Testis (tissue), 3 donors: ENCODE results near the gene NIPAL4. TPM values are rescaled to one million over a fixed set of nuclear protein-coding genes. Genes with fewer than 3 reads are reported as not detected.
"Not testable (repeated sequence)": the region's sequence is repeated elsewhere in the genome, so short reads cannot be mapped to it uniquely, and the experiment has no call there.

Experiments used
- DNase-seq: peaks from one replicate; pipeline ENCODE4 v3.0.0-alpha.2; 2019
- H3K27ac ChIP-seq, 2 donors: fragments of 200-600 bp; sonication (generic); one replicate each; pipeline ENCODE4 v1.5.1; 2019
- H3K27me3 ChIP-seq: fragments of 200-600 bp; sonication (generic); one replicate; pipeline ENCODE4 v1.5.1; 2019
- H3K36me3 ChIP-seq: fragments of 200-600 bp; sonication (generic); one replicate; pipeline ENCODE4 v1.5.1; 2017; ENCODE audit warnings: low read depth; ENCODE audit errors: missing control alignments
- H3K4me1 ChIP-seq: fragments of 200-600 bp; sonication (generic); one replicate; pipeline ENCODE4 v1.5.1; 2019
- H3K4me3 ChIP-seq, 2 donors: fragments of 200-600 bp; sonication (generic); one replicate each; pipeline ENCODE4 v1.5.1; 2017 to 2019
- H3K9me3 ChIP-seq: fragments of 200-600 bp; sonication (generic); one replicate; pipeline ENCODE4 v1.5.1; 2017
- CTCF ChIP-seq, 3 experiments: fragments of 450-650 bp in 2 of 3; fragments of 200-600 bp in 1 of 3; sonication (generic) in 1 of 3; IDR thresholded peaks; one replicate each; pipeline ENCODE4 v1.5.1; 2016 to 2019; ENCODE audit warnings: antibody characterized with exemption in 3 of 3, mild to moderate bottlenecking in 2 of 3, moderate library complexity in 1 of 3
- POLR2A ChIP-seq: fragments of 450-650 bp; IDR thresholded peaks from one replicate; pipeline ENCODE4 v1.6.1; 2017; ENCODE audit warnings: antibody characterized with exemption, mild to moderate bottlenecking, moderate library complexity
- WGBS, 2 donors: methylation state at CpG; one replicate each; pipeline ENCODE4 v1.1.5; 2018; 5-methylcytosine and 5-hydroxymethylcytosine counted together
- intact Hi-C: fragments of 100-400 bp; cut with DNase I; formaldehyde crosslinking; loops from one replicate; pipeline ENCODE4 v1.15.1; 2023; ENCODE audit warnings: low total_unique reads
- polyA plus RNA-seq: library from polyadenylated mRNA; stranded (reverse); fragments of 350-450 nt; fragmentation: Illumina TruSeq; extraction: RNeasy Lipid Tissue Mini Kit (QIAGEN cat#74804); gene quantifications from one replicate; pipeline ENCODE4 v1.2.3, GENCODE V29; 2014; ENCODE audit warnings: low read depth, low replicate concordance; ENCODE audit not compliant: insufficient read depth
- total RNA-seq, 2 donors: library from RNA; depleted of rRNA; stranded (reverse); fragments of >200 nt; gene quantifications; one replicate each; pipeline ENCODE4 v1.2.3, GENCODE V29; 2016

NIPAL4 gene
- total and polyA plus RNA-seq, 3 donors from 2014 or later, result 0.08 to 0.18 TPM; not detected in 1

DNA sequence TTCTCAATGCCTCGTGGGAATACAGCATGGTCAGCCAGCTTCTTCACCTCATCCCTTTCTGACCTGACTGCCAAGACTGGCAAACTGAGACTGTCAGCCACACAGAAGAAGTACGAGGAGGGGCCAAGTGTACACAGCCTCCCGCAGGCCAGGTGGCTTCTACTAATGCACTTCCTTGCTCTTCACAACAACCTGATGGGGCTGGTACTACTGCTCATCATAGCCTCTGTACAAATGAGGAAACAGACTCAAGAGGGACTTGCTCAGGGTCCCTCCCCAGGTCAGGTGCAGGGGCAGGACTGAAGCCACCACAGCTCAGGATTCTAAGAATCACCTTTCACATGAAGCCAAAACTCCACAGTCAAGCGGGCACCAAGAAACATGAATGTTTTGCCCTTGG lies 21.3 kb downstream of the NIPAL4 start:
- Histone ChIP-seq H3K9me3 (no peaks in the 10 kb centered on the region), H3K36me3 (no peaks in the 10 kb centered on the region), H3K27ac (no peak overlapping the region), H3K27me3 (no peaks in the 10 kb centered on the region), H3K4me1 (no peaks in the 10 kb centered on the region), H3K4me3 (no peak overlapping the region)
- WGBS, 2 donors, result 85 to 91% methylated on average over 4 of the region's 4 CpGs
- intact Hi-C loops, result no loop called here
- DNase-seq, result no peak
- no peak for TF ChIP-seq CTCF (IDR thresholded peaks at IDR 0.05)
- TF ChIP-seq POLR2A, result no peak

DNA sequence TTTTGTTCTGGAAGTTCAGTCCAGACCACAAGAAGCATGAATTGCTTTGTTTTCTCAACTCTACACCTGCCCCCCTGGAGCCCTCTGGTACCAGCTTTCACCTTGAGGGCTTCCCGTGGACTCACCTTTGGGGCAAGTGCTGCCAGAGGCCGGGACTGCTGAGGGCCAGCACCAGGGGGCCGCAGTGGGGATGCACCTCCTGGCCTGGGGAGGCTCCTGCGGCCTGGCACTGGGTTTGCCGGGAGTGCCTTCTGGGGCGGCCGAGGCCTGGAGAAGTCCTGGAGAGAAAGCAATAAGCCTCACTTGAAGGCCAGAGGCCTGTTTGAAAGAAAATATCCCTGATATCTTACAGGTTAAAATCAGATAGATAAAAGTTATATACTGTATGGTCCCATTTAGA lies 21.7 kb downstream of the NIPAL4 start:
- intact Hi-C loops, result no loop called here
- H3K4me1 ChIP-seq, result no peaks in the 10 kb centered on the region
- WGBS, 2 donors, result 97 to 99% methylated on average over 5 to 7 of the region's 7 CpGs
- no peak for TF ChIP-seq CTCF (IDR thresholded peaks at IDR 0.05)
- TF ChIP-seq POLR2A, result no peak
- no peak for DNase-seq
- H3K9me3 ChIP-seq, result no peaks in the 10 kb centered on the region
- H3K27ac ChIP-seq, result no peak overlapping the region
- H3K36me3 ChIP-seq, result no peaks in the 10 kb centered on the region
- H3K4me3 ChIP-seq, result no peak overlapping the region
- H3K27me3 ChIP-seq, result no peaks in the 10 kb centered on the region

DNA sequence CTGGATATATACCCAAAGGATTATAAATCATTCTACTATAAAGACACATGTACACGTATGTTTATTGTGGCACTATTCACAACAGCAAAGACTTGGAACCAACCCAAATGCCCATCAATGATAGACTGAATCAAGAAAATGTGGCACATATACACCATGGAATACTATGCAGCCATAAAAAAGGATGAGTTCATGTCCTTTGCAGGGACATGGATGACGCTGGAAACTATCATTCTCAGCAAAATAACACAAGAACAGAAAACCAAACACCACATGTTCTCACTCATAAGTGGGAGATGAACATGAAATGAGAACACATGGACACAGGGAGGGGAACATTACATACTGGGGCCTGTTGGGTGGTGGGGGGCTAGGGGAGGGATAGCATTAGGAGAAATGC lies 22.7 kb downstream of the NIPAL4 start:
- H3K4me3 ChIP-seq, intact Hi-C loops, H3K27ac ChIP-seq, H3K36me3 ChIP-seq, H3K27me3 ChIP-seq, H3K9me3 ChIP-seq, DNase-seq, H3K4me1 ChIP-seq: not testable (repeated sequence)
- 96% methylated on average over 2 of the region's 2 CpGs for WGBS, 2 donors

DNA sequence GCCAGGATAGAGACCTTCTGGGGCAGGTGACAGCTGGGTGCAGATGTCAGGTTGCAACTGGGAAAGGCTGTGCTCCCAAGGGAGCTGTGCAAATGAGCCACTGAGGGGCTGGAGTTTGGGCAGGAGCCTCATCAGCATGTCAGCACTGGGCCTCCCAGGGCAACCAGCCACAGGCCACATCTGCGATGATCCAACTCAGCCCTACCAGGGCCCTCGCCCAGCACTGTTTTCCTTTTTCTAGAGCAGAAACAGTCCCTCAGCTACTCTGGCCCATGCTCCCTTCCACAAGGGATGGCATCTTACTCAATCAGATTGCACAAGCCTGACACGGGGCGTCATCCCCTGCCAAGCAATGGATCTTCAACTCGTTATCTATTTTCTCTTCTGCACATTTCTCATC lies 24.8 kb downstream of the NIPAL4 start:
- no peak for DNase-seq
- Histone ChIP-seq H3K4me1 (no peaks in the 10 kb centered on the region), H3K27ac (no peak overlapping the region), H3K4me3 (no peak overlapping the region), H3K9me3 (no peaks in the 10 kb centered on the region), H3K27me3 (no peaks in the 10 kb centered on the region), H3K36me3 (no peaks in the 10 kb centered on the region)
- intact Hi-C loops, result no loop called here
- WGBS, 2 donors, result 76 to 87% methylated on average over 5 of the region's 5 CpGs
- TF ChIP-seq CTCF (IDR thresholded peaks at IDR 0.05) (no peak), POLR2A (no peak)

GRCh38 chr5:157485340-157485739 lies 25.3 kb downstream of the NIPAL4 start:
- H3K27me3 ChIP-seq, result no peaks in the 10 kb centered on the region
- 91 to 96% methylated on average over 2 of the region's 2 CpGs for WGBS, 2 donors
- no peak for TF ChIP-seq POLR2A
- TF ChIP-seq CTCF (IDR thresholded peaks at IDR 0.05), result no peak
- H3K4me1 ChIP-seq, result no peaks in the 10 kb centered on the region
- no peak overlapping the region for H3K27ac ChIP-seq
- H3K36me3 ChIP-seq, result no peaks in the 10 kb centered on the region
- no peaks in the 10 kb centered on the region for H3K9me3 ChIP-seq
- intact Hi-C loops, result no loop called here
- no peak overlapping the region for H3K4me3 ChIP-seq
- DNase-seq, result no peak
